B cell (primary cell): ENCODE measurements around the gene ENG. TPM values are rescaled to one million over a fixed set of nuclear protein-coding genes. Genes with fewer than 3 reads are reported as not detected.

Experiments
- ATAC-seq: fragments of 200-7000 bp; cut with Tn5 transposase; one replicate; pipeline ENCODE4 v1.10.0; 2021; ENCODE audit warnings: low read depth, mild to moderate bottlenecking, moderate number of reproducible peaks, moderate library complexity
- CTCF ChIA-PET: fragments of 350-600 bp; sonication (Branson Sonifier 250); formaldehyde crosslinking; loops from one replicate; lab custom pipeline; 2021; ENCODE audit warnings: antibody characterized with exemption, inconsistent platforms; lab: Charles Lee
- POLR2A ChIA-PET: fragments of 350-600 bp; sonication (Branson Sonifier 250); formaldehyde crosslinking; loops from one replicate; lab custom pipeline; 2021; ENCODE audit warnings: antibody characterized with exemption; lab: Charles Lee
- DNase-seq: peaks from one replicate; pipeline ENCODE4 v3.0.0; 2013
- H2AFZ ChIP-seq: 2 replicates; pipeline ENCODE4 v1.6.1; 2012; ENCODE audit warnings: mild to moderate bottlenecking, low read depth, low read length; ENCODE audit not compliant: insufficient read depth, poor library complexity, severe bottlenecking
- H3K27ac ChIP-seq, 2 donors: 1 replicate in 1 of 2; 2 replicates in 1 of 2; pipeline ENCODE4 v1.5.1; 2012 to 2013; ENCODE audit warnings: low read length in 2 of 2, mild to moderate bottlenecking in 2 of 2, moderate library complexity in 1 of 2
- H3K27me3 ChIP-seq, 4 experiments: fragments of 200-600 bp in 1 of 4; sonication (generic) in 1 of 4; replicated peaks in 1 of 4; 1 replicate in 2 of 4; 2 replicates in 2 of 4; pipeline versions ENCODE4 v1.6.1 to v1.7.0; 2013 to 2016; ENCODE audit warnings: low read length in 3 of 4, mild to moderate bottlenecking in 2 of 4, mixed read lengths in 1 of 4, moderate library complexity in 1 of 4; ENCODE audit not compliant: insufficient read depth in 4 of 4, control insufficient read depth in 3 of 4; ENCODE audit errors: control extremely low read depth in 1 of 4
- H3K36me3 ChIP-seq, 2 experiments: replicated peaks in 1 of 2; 1 replicate in 1 of 2; 2 replicates in 1 of 2; pipeline versions ENCODE4 v1.6.1 to v1.7.1; 2013; ENCODE audit warnings: low read length in 1 of 2; ENCODE audit not compliant: insufficient read depth in 2 of 2, control insufficient read depth in 1 of 2; ENCODE audit errors: control extremely low read depth in 1 of 2, extremely low read depth in 1 of 2
- H3K4me1 ChIP-seq, 2 donors: fragments of 200-600 bp in 1 of 2; sonication (generic) in 1 of 2; 1 replicate in 1 of 2; 2 replicates in 1 of 2; pipeline versions ENCODE4 v1.5.1 to v1.6.1; 2013 to 2017; ENCODE audit warnings: low read length in 2 of 2; ENCODE audit not compliant: control insufficient read depth in 2 of 2, insufficient read depth in 2 of 2
- H3K4me2 ChIP-seq: replicated peaks from 2 replicates; pipeline ENCODE3; 2012; ENCODE audit warnings: mild to moderate bottlenecking, low read depth, low read length; ENCODE audit not compliant: poor library complexity, severe bottlenecking
- H3K4me3 ChIP-seq, 5 experiments: fragments of 200-600 bp in 1 of 5; sonication (generic) in 1 of 5; 1 replicate in 3 of 5; 2 replicates in 2 of 5; pipeline versions ENCODE4 v1.5.1 to v1.7.0; 2011 to 2016; ENCODE audit warnings: low read length in 4 of 5, mild to moderate bottlenecking in 4 of 5, low read depth in 2 of 5, control low read depth in 1 of 5, moderate library complexity in 1 of 5; ENCODE audit not compliant: insufficient read depth in 1 of 5; ENCODE audit errors: control extremely low read depth in 1 of 5, extremely low read depth in 1 of 5
- H3K79me2 ChIP-seq: fragments of 200-600 bp; sonication (generic); one replicate; pipeline ENCODE4 v1.6.0; 2016; ENCODE audit warnings: low read length; ENCODE audit not compliant: control insufficient read depth, insufficient read depth
- H3K9ac ChIP-seq: fragments of 200-600 bp; sonication (generic); 2 replicates; pipeline ENCODE4 v1.6.1; 2017; ENCODE audit warnings: mild to moderate bottlenecking, low read length, moderate library complexity
- H3K9me3 ChIP-seq, 3 donors: one replicate each; pipeline versions ENCODE4 v1.6.1 to v1.7.1; 2013; ENCODE audit warnings: low read length in 2 of 3; ENCODE audit not compliant: control insufficient read depth in 2 of 3, insufficient read depth in 1 of 3; ENCODE audit errors: control extremely low read depth in 1 of 3
- H4K20me1 ChIP-seq: 2 replicates; pipeline ENCODE4 v1.6.0; 2012; ENCODE audit warnings: mild to moderate bottlenecking, low read length; ENCODE audit not compliant: insufficient read depth, control insufficient read depth, poor library complexity, severe bottlenecking
- H3K27ac Mint-ChIP-seq: one replicate; pipeline ENCODE4 v1.8.0; 2021; ENCODE audit warnings: mixed read lengths
- H3K27me3 Mint-ChIP-seq: one replicate; pipeline ENCODE4 v1.8.0; 2021; ENCODE audit warnings: mixed read lengths
- H3K4me1 Mint-ChIP-seq: one replicate; pipeline ENCODE4 v1.8.0; 2021; ENCODE audit warnings: mixed read lengths
- H3K4me3 Mint-ChIP-seq: one replicate; pipeline ENCODE4 v1.8.0; 2021; ENCODE audit warnings: mixed read lengths
- H3K9me3 Mint-ChIP-seq: one replicate; pipeline ENCODE4 v1.8.0; 2022; ENCODE audit warnings: mixed read lengths; ENCODE audit not compliant: insufficient read depth
- CTCF ChIP-seq: fragments of 200-600 bp; IDR thresholded peaks from one replicate; pipeline ENCODE4 v1.8.0; 2022; ENCODE audit warnings: antibody characterized with exemption, mild to moderate bottlenecking
- EZH2 ChIP-seq: IDR thresholded peaks from 2 replicates; pipeline ENCODE4 v1.6.1; 2012; ENCODE audit warnings: borderline replicate concordance, low read depth, mild to moderate bottlenecking, moderate library complexity, low read length; ENCODE audit not compliant: insufficient read depth, poor library complexity, severe bottlenecking
- WGBS: methylation state at CpG from one replicate; pipeline ENCODE4 v1.1.5; 2013; ENCODE audit warnings: missing lambda C conversion rate; ENCODE audit not compliant: insufficient coverage; 5-methylcytosine and 5-hydroxymethylcytosine counted together
- intact Hi-C: fragments of 100-400 bp; cut with micrococcal nuclease; formaldehyde crosslinking; loops from one replicate; pipeline ENCODE4 v1.10.0; 2022
- polyA plus RNA-seq: library from polyadenylated mRNA; depleted of rRNA; stranded (reverse); fragments of >200 nt; gene quantifications from 2 replicates; pipeline ENCODE4 v1.2.3, GENCODE V29; 2012
- total RNA-seq, 2 donors: library from RNA; stranded (reverse); fragments of 120-200 nt in 1 of 2; gene quantifications; 1 replicate in 1 of 2; 2 replicates in 1 of 2; pipeline versions ENCODE4 v1.2.3 to v1.2.4, GENCODE V29; 2013 to 2022

Gene ENG
- total and polyA plus RNA-seq, 2 donors (not counting 1 experiment from before 2014, with no cell fraction given): 5.4 to 12.6 TPM

DNA sequence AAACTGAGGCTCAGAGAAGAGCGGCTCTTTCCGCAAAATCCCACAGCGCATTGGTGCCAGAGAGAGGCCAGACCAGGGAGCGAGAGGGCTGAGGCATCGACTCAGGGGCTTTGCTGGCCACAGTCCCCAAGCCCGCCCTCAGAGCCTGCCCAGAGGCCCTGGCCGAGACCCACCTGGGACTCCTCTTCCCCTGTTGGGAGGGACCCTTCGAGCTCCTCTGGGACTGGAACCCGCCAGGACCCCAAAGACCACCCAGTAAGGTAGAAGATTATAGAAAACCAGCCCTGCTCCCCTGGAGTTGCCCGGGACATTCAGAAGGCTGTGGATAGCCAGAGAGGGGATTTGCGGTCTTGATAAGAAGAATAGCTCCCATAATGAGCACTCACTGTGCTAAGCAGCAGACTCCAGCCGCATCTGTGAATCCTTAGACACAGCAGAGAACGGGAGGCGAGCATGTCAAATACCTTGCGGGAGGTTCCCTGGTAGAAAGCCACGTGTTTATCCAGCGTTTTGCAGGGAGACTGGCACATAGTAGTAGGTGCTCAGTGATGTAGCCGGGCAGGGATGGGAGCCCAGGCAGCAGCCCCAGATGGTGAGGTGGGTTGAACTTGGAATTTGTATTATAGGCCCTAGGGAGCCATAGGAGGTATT, 23.7 kb upstream of the ENG start:
- POLR2A ChIA-PET: no interaction called here
- intact Hi-C loops: no loop called here
- H3K27me3 Mint-ChIP-seq: no peaks in the 10 kb centered on the region
- H3K36me3 ChIP-seq: no peaks in the 10 kb centered on the region
- peak overlapping the region in 1 of 5 experiments; percentile 30 for H3K4me3 ChIP-seq
- TF ChIP-seq CTCF: no peak
- TF ChIP-seq EZH2: no peak
- no peaks in the 10 kb centered on the region for H4K20me1 ChIP-seq
- WGBS: 88% methylated on average over 15 of the region's 18 CpGs
- peaks cover 4% of the 10 kb centered on the region for H3K79me2 ChIP-seq
- peak overlapping the region; percentile 32 for H3K27ac Mint-ChIP-seq
- H3K27me3 ChIP-seq: peaks cover 0 to 12% (median 3%) of the 10 kb centered on the region in 4 experiments
- peak overlapping the region; percentile 79 for H3K4me2 ChIP-seq
- H3K4me3 Mint-ChIP-seq: peak overlapping the region; percentile 69
- no peak for DNase-seq
- H3K9ac ChIP-seq: no peak overlapping the region
- H3K4me1 Mint-ChIP-seq: peaks cover 26% of the 10 kb centered on the region
- no peak for ATAC-seq
- H2AFZ ChIP-seq: peak overlapping the region; percentile 64
- H3K9me3 Mint-ChIP-seq: no peaks in the 10 kb centered on the region
- no peaks in the 10 kb centered on the region for H3K9me3 ChIP-seq
- CTCF ChIA-PET: interaction anchor here (1.2 to 1.4 kb wide), 2 partner anchors 9 to 143 kb away, joined by 3 read pairs; partner anchors contain the start of gene TOR2A
- H3K4me1 ChIP-seq: peaks cover 21 to 36% of the 10 kb centered on the region in 2 donors
- H3K27ac ChIP-seq: no peak overlapping the region

DNA sequence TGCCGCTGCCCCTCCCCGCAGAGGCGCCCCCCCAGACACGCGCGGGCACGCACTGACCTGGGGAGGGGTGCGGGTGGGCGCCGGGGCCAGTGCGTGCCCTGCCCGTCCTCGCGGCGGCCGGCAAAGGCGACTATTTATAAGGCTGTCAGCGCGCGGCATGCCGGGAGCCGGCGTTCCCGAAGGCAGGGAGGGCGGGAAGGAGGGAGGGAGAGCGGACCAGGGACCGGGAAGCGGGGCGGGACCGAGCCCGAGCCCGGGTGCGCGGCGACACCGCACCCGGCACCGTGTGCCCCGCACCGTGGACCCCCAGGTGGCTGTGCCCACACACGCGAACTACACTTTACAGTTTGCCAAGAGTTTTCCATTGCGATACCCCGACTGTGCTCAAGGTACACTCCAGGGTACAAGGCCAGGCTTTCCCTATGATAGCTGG, 23.1 kb upstream of the ENG start, which contains the start of gene AK1:
Gene AK1, minus strand, starts transcription at position 110 of the 433 bp plus-strand sequence. CDS start 3,058 bp downstream, outside the sequence.
- Histone ChIP-seq H3K4me3 (peak within 1 kb of the TSS in 3 of 5 experiments; percentile 25 to 34 (median 30)), H3K4me1 (peaks cover 21 to 34% of the 10 kb centered on the region in 2 donors), H3K36me3 (no peaks in the 10 kb centered on the region), H2AFZ (peak within 1 kb of the TSS; percentile 64), H3K79me2 (peaks cover 4% of the 10 kb centered on the region), H3K4me2 (peak within 1 kb of the TSS; percentile 79), H3K27ac (no peak within 1 kb of the TSS), H3K27me3 (peaks cover 0 to 12% (median 3%) of the 10 kb centered on the region in 4 experiments), H3K9me3 (no peaks in the 10 kb centered on the region), H3K9ac (peak within 1 kb of the TSS; percentile 32), H4K20me1 (no peaks in the 10 kb centered on the region)
- Mint-ChIP-seq H3K9me3 (no peaks in the 10 kb centered on the region), H3K27me3 (no peaks in the 10 kb centered on the region), H3K27ac (peak within 1 kb of the TSS; percentile 32), H3K4me1 (peaks cover 26% of the 10 kb centered on the region), H3K4me3 (peak within 1 kb of the TSS; percentile 75)
- no peak for TF ChIP-seq CTCF
- no peak for TF ChIP-seq EZH2
- POLR2A ChIA-PET: no interaction called here
- 9% methylated on average over 43 of the region's 44 CpGs for WGBS
- DNase-seq (no peak), ATAC-seq (peak; percentile 18)
- intact Hi-C loops: no loop called here
- CTCF ChIA-PET: no interaction called here
